ENCODE results near the gene FOSL2.

GRCh38 chr2:28435241-28435640 is 42.6 kb downstream of the FOSL2 start:
- TF ChIP-seq POLR2A (IDR thresholded peaks at IDR 0.05) (no peak), CTCF (IDR thresholded peaks at IDR 0.05) (no peak), POLR2AphosphoS5 (IDR thresholded peaks at IDR 0.05; ENCODE audit: insufficient read depth in 1 of 2, low read depth in 1 of 2) (no peak)

All from vagina (tissue), 2 donors.